HG02678 (cell line): ENCODE data around the gene FGFR3.

Experiments
- ATAC-seq: cut with Tn5 transposase; IDR thresholded peaks from one replicate; pipeline ENCODE4 v1.9.1; 2021; ENCODE audit warnings: mild to moderate bottlenecking, moderate library complexity; ENCODE audit not compliant: unreplicated experiment

Gene FGFR3

DNA sequence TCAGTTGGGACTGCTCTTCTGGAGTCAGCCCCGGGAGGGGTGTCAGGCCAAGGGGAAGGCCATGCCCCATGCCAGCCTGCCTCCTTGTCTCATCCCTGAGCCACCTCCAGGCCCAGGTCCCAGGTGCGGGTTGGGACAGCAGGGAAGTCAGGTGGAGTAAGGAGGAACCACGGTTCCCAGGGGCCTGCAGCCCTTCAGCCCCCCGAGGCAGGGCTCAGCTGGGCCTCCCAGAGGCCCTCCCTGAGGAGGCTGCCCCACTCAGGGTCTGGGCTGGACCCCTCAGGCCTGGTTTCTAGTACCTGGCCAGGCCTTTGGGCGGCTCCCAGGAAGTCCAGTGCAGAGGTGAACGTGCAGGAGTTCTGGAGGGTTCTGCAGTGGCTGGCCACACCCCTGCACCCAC, 23.4 kb upstream of the FGFR3 start:
- ATAC-seq = no peak

DNA sequence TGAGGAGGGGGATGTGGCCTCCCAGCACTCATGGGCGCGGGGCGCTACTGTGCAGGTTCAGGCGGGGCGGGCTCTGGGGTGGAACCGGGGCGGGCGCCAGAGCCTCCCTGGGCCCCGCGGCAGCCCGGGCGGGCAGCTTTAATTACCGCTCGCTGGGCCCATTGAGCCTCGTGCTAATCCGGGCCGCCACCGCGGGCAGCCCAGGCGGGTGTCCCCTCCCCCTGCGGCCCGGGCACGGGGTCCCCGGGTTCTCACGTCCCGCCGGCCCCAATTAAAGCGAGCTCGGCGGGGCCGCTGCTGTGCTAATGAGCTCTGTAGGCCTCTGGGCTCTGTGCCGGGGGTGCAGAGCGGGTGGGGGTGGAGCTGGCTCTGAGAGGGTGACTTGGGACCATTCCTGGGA, 22.8 kb upstream of the FGFR3 start:
- no peak for ATAC-seq

DNA sequence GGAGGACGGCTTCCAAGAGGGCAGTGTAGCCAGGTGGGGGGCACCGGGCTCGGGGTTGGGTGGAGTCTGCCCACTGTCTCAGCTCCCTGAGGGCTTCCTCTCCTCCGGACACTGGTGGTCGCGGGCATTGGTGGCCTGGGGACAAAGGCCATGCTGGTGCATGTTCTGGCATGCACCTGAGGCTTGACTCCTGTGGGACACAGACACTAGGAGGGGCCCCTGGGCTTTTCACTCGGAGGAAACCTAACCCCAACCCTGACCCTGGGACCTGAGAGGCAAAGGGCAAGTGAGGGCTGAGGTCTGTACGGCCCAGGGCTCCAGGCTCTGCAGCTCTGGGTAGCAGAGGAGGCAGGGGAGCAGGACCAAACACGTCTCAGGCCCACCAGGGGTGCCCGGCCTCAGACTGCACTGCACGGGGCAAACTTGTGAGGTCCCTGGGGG, 22.3 kb upstream of the FGFR3 start:
- no peak for ATAC-seq

DNA sequence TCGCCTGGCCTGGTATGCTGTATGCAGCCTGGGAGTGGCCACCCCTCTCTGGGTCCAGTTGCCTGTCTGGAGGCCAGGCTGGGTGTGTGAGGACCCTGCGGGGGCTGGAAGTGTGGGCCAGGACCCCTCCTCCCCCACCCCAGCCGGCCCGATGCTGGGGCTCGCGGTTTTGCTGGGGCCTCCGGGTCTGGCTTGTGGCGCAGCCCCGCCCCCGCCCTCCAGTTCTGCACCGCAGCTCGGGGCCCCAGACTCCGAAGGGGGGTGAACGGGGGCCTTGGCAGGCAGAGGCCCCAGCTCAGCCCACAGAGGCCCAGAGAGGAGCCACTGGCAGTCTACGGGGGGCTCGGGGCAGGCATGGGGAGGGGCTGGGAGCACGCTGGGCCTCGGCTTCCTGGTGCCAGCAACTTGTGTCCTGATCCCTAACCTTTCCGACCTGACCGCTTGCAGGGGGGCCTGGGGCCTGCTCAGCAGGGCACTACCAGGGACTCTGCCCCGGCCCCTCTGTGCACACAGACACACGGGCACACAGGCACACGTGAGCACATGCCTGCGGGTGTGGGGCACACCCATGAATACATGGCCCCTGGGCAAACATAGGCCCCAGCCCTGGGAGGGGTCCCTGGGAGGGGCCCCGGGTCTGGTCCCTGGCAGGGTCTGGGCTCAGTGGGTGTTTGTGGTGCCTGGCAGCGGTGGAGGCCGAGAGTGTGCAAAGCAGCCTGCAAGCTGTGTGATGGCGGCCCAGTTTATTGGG, 21.4 kb upstream of the FGFR3 start:
- ATAC-seq = no peak

DNA sequence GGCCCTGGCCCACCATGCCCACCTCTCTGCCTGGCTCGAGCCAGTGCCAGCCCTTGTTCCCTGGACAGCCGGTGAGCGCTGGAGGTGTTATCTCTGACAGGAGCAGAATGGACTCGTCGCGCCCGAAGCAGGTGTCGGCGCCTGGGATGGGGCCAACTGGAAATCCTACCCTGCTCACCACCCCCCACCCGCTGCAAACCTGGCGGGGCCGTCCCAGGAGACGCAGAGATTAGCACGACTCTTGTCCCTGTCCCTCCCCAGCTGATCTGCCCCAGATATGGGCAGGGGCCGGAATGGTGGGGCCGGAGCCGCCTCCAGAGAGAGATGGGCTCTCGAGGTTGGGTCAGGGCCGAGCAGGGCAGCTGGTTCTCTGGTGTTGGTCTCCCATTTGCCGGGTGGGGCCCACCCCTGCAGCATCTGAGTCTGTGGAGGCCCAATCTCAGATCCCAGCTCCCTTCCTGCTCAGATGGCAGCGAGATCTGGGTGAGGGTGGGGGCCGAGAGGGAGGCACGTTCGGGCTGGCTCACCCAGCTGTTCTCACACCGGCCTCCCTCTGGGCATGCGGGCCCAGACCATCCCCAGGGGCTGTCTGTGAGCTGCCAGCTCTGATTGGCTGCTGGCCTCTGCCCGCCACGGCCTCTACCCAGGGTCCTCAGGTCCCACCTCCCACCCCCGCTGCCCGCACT, 20.1 kb upstream of the FGFR3 start:
- no peak for ATAC-seq

DNA sequence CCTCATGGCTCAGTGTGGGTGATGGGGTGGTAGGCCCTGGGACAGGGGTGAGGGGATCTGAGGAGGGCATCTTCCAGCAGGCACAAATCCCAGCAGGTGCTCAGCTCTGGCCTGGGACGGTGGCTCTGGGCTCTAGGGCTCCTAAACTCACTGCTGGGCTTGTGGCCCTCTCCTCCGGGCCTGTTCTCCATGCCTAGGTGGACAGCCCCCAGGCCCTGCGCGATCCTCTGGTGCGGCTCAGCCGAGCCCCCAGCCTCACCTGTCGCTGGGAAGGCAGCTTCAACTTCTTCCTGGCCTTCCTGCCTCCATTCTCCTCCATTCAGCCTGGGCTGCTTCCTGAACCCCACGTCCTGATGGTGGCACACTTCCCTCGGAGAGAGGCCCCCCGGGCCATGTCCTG, 19.3 kb upstream of the FGFR3 start:
- no peak for ATAC-seq

DNA sequence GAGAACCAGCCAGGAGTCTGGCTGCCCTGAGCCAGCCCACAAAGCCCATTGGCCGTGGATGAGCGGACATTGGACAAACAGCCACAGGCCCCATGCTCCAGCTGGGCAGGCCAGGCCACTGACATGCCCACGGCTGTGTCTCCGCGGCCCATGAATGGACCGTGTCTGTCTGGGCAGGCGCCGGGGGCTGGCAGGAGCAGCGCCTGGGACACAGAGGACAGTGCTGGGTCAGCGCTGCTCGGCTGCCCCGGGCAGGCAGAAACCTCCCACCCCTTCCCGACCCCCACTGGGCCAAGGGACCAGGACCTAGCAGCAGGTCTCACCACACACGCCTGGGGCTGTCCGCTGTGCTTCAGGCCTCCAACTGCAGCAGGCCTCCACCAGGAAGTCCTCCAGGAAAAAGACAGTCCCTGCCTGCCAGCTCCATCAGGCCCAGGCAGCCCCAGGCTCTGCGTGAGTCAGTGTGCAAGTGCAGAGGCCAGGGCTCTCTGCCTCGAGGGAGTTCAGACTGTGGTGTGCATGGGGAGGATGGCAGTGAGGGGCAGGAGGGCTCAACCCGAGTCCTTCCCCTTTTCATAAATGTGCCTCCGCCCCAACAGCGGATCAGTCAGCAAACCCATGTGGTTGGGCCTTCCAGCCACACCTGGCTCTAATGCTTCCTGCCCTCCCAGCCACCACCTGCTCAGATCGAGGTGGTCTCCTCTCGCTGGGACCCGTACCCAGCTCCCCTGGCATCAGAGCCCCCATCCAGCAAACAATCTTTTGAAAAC, 17.2 kb upstream of the FGFR3 start:
- no peak for ATAC-seq

DNA sequence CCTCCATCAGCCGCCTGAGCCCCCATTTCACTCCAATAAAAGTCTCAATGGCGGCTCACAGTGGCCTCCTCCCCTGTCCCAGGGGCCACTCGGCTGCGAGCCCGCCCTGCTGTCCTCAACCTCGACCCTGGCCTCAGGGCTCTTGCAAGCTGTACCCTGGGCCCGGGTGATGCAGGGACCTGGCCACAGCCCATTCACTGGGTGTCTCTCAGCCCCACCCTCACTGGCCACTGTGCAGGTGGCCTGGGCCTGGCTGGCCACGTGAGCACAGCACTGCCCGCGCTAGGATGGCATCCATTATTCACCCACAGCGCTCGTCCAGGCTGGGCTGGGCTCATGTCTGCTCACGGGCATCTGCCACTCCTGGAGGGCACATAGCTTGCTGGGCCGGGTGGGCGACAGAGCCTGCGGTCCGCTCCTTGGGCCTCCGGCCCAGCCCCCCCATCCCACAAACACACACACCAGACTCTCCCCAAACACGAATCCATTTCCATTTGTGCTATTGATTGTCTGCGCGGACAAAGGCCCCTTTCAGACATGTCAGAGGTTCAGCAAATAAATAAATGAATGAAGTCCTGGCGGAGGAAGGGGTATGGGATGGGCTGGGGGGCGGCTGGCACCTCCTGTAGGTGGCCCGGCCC, 16.5 kb upstream of the FGFR3 start:
- ATAC-seq = no peak

DNA sequence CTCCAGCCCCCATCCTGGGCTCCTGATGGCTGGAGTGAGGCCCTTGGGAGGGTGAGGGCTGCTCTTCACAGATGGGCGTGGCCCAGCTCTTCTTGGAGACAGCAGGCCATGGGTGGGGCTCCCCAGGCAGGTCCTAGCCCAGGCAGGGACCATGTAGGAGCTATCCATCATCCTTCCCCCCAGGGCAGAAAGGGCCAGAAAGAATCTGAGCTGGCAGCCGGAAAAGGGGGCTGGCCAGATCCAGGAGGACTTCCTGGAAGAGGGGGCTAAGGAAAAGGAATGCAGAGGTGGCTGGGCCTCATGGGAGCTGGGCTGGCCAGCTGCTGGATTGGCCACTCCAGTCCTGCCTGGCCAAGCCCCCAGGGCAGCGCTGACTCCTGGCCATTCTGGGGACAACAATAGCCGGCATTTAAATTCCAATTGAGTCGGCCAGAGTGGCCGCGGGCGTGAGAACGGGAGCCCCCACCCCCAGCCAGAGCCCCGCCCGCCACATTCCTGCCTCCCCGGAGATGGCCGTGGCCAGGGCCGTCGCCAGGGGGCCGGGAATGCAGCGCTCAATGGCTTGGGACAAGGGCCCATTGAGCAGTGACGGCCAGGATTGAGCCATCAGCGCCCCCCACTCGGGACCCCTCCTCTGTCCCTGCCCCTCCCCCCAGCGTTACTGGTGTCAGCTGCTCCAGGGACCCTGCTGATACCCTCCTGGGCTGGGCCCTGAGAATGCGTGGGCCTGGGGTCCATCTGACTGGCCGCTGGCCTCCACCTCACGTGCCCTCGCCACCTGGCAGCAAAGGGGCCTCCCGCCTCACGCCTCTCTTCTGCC, 15.1 kb upstream of the FGFR3 start:
- ATAC-seq = no peak

DNA sequence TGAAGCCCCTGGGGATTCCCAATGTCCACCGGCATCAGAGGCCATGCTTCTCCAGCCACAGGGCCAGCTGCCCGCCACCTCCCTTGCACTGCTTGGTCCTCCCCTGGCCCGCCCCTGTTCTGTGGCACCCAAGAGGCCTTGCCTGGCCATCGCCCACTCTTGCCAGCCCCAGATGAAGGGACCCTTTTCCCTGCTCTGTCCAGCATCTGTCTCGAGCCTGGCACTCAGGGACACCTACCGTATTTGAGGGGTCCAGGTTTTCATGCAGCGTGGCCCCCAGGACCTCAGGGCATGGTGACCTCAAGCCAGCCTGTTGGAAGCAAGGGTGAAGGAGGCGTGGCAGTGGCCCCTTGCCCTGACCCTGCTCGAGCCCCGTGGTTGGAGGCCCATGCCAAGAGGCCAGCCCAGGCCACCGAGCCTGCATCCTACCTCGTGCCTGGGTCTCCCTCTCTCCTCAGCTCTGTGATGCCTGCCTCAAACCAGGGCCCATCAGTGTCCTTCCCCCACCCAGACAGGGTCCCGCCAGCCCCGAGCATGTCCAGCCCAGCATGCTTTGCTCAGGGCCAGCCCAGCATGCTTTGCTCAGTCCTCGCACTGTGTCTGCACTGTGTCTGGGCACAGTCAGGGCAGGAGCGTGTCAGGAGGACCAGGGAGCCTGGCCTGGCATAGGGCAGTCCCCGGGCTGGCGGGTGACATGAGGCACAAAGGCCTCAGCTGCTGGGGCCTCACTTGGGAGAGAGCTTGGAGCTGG, 14.3 kb upstream of the FGFR3 start:
- ATAC-seq = no peak

DNA sequence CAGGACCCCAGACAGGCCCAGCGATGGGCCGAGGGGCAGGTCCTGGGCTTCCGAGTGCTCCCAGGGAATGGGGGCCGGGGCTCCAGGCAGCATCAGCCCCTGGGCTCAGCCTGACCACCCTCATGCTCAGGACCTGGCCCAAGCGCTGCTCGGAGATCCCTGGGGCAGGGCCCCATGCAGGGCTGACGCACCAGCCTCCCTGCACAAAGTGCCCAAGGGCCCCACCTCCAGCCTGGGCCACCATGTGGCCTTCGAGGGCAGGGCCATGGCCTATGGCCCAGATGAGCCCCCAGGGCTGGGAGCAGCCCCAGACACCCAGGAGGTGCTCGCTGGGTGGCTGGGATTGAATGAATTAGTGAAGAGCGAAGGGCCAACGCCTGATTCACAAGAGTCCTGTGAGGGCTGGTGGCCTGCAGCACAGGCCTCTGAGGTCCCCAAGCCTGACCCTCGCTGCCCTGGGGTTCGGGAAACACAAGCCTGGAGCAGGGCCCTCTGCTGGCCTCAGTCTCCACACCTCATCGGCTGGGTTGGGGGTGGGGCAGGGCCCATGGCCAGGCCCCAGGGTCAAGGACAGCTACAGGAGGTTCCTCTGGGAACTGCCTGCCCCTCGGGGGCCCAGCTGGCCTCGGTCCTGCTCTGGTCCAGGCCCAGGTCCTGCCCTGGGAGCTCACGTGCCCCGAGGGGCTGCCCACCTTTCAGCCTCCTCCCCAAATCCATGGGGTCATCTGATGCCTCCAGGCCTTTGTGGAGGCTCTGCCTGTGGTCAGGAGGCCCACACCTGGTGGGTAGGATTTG, 13.3 kb upstream of the FGFR3 start:
- no peak for ATAC-seq

DNA sequence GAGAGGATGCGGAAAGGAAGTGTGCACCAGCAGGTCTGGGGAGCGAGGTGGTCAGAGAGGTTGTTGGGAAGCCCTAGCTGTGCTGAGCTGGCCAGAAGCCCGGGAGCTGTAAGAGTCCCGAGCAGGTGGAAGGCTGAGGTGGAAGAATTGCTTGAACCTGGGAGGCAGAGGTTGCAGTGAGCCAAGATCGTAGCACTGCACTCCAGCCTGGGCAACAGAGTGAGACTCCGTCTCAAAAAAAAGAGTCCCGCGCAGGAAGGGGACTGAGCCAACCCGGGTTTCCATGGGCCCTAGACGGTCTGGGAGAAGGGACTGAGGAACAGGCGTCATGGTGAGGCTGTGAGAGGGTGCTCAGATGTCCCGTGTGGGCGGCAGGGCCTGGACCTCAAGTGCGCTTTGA, 12.7 kb upstream of the FGFR3 start:
- ATAC-seq = no peak

DNA sequence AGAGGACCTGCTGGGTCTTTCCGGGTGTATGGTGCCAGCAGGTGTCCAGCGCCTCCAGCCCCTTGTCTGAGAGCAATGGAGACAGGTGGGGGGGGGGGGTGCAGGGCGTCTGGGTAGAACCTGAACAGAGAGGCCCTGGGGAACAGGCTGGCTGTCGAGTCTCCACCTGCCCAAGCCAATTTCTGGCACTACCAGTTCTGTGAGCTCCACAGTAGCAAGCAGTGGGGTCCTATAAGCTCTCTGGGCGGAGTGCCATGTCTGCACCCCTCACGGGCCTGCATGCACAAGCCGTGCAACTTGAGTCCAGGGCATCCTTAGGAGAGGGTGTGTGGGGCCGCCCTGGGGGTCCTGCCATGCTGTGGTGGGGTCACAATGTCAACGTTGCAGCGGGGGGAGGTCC, 10.1 kb upstream of the FGFR3 start:
- ATAC-seq = no peak

DNA sequence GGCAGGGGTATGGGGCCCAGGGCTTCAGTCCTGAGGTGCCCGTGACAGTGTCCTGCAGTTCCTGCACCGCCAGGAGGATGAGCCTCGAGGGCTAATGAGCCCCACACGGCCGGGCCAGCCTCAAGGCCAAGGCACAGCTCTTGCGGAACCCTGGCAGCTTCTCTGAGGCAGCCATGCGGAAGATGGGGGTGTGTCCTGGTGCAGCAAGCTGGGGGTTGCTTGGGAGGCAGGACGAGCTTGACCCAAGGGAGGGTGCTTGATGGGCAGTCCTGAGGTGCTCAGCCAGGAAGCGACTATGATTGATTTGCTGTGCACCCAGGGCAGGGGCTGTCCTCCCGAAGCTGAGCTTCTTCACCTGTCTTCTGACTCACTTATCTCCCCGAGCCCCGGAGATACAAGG, 9.1 kb upstream of the FGFR3 start:
- no peak for ATAC-seq

DNA sequence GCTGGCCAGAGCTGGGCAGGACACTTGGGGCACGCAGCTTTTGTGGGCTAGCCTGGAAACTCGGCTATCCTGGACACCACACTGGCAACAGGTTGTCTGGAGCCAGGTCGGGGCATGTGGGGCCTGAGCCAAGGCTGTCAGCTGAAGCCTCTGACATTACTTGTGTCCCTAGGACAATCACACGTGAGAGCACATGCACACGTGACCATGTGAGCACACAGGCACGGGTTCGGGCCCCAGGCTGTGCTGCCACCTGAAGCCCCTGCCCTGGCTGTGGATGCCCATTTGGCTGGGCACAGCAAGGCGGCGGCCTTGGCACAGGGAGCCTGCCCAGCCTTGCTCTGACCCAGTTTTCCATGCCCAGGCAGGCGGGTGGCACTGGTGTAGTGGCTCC, 8.7 kb upstream of the FGFR3 start:
- ATAC-seq = no peak

DNA sequence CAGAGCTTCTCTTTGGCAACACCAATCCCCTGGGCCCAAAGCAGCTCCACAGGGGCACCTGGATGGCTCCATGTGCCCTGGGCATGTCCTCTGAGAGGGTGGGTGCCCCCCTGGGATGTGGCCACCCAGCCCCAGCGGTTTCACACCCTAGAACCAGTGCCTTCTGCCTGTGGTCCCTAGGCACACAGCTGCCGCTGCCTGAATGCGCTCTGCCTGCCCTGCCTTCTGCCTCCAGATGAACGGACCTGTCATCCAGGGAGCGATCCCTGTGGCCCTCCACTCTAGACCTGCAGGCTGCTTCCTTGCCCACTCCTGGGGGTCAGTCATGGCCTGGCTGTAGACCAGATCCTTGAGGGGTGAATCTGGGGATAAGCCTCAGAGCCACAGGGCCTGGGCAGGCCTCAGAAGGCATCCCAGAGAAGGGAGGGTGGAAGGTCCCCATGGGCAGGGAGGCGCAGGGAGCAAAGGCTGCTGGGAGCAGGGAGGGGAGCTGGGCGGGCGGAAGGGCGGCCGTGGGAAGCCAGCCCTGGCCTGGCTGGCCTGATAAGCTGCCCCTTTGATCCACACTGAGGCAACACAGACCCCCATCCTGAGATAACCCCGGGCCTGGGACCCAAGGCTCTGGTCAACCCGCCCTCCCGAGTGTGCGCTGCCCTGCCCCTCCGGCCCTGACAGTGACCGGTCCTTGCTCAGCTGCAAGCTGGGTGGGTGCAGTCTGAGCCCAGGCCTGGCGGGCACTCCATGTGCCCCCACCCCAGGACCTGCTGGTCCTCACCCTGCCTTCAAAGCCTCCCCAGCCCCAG, 8.1 kb upstream of the FGFR3 start:
- no peak for ATAC-seq

DNA sequence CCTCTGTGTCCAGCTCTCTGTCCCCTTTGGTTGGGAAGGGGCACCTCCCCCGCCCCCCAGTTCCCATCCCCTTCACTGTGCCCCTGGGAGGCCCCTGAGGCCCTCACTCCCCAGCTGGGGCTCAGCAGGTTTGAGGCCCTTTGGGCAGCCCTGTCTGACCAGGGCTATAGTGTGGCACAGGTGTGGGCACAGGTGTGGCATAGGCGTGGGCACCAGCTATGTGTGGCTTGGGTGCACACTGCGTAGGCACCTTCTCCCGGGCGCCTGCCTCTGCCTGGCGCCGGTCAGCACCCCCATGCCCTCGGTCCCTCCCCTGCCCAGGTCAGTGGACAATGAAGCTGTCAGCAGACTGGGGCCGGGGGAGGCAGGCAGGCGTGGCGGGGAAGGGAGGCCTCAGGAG, 7.5 kb upstream of the FGFR3 start:
- no peak for ATAC-seq
